Measurements from ENCODE around the gene MSTN. TPM values are rescaled to one million over a fixed set of nuclear protein-coding genes. Genes with fewer than 3 reads are reported as not detected.
"Not testable (repeated sequence)": the region's sequence is repeated elsewhere in the genome, so short reads cannot be mapped to it uniquely, and the experiment has no call there.

MSTN gene
- total and polyA plus RNA-seq, 2 donors: 0.19 to 1.1 TPM

- Histone ChIP-seq H3K4me3 (ENCODE audit: low read length in 2 of 2) (no peak overlapping the region), H3K4me1 (ENCODE audit: control insufficient read depth in 2 of 2, insufficient read depth in 2 of 2, low read length in 2 of 2) (no peaks in the 10 kb centered on the region), H3K9me3 (ENCODE audit: control insufficient read depth in 2 of 2, insufficient read depth in 1 of 2, low read length in 1 of 2) (peaks cover 0 to 5% of the 10 kb centered on the region in 2 donors), H3K36me3 (ENCODE audit: control insufficient read depth in 2 of 2, insufficient read depth in 2 of 2, low read length in 1 of 2) (no peaks in the 10 kb centered on the region), H3K27ac (ENCODE audit: low read depth in 1 of 2, low read length in 1 of 2) (no peak overlapping the region), H3K27me3 (ENCODE audit: control insufficient read depth in 2 of 2, insufficient read depth in 1 of 2, low read length in 1 of 2) (no peaks in the 10 kb centered on the region)
- WGBS: 99% methylated on average over 1 of the region's 1 CpG
- DNase-seq (ENCODE audit: low read depth in 6 of 9, low spot score in 9 of 9): no peak
These were observed 44.7 kb downstream of the MSTN start for GRCh38 chr2:190017837-190018236.

- not testable (repeated sequence) for DNase-seq (ENCODE audit: low read depth in 6 of 9, low spot score in 9 of 9); H3K9me3 ChIP-seq (ENCODE audit: control insufficient read depth in 2 of 2, insufficient read depth in 1 of 2, low read length in 1 of 2); H3K27me3 ChIP-seq (ENCODE audit: control insufficient read depth in 2 of 2, insufficient read depth in 1 of 2, low read length in 1 of 2); H3K4me1 ChIP-seq (ENCODE audit: control insufficient read depth in 2 of 2, insufficient read depth in 2 of 2, low read length in 2 of 2); H3K27ac ChIP-seq (ENCODE audit: low read depth in 1 of 2, low read length in 1 of 2); H3K4me3 ChIP-seq (ENCODE audit: low read length in 2 of 2); H3K36me3 ChIP-seq (ENCODE audit: control insufficient read depth in 2 of 2, insufficient read depth in 2 of 2, low read length in 1 of 2)
- 94% methylated on average over 1 of the region's 1 CpG for WGBS
These were observed 46.6 kb downstream of the MSTN start for GRCh38 chr2:190015969-190016368.
